ENCODE results near the gene PRICKLE2. TPM values are rescaled to one million over a fixed set of nuclear protein-coding genes. Genes with fewer than 3 reads are reported as not detected.

The PRICKLE2 gene
- total RNA-seq, 1 donor from 2014 or later, result 37.2 TPM

- DNase-seq (no peak), ATAC-seq (no peak)
- no peaks in the 10 kb centered on the region for H3K9me3 ChIP-seq
- intact Hi-C loops (cut with DNase I), result no loop called here
- H3K4me1 ChIP-seq, result no peaks in the 10 kb centered on the region
- no peaks in the 10 kb centered on the region for H3K27me3 ChIP-seq
- no peak overlapping the region for H3K27ac ChIP-seq
- H3K36me3 ChIP-seq, result peaks cover 19% of the 10 kb centered on the region
- TF ChIP-seq, protein P1, sequence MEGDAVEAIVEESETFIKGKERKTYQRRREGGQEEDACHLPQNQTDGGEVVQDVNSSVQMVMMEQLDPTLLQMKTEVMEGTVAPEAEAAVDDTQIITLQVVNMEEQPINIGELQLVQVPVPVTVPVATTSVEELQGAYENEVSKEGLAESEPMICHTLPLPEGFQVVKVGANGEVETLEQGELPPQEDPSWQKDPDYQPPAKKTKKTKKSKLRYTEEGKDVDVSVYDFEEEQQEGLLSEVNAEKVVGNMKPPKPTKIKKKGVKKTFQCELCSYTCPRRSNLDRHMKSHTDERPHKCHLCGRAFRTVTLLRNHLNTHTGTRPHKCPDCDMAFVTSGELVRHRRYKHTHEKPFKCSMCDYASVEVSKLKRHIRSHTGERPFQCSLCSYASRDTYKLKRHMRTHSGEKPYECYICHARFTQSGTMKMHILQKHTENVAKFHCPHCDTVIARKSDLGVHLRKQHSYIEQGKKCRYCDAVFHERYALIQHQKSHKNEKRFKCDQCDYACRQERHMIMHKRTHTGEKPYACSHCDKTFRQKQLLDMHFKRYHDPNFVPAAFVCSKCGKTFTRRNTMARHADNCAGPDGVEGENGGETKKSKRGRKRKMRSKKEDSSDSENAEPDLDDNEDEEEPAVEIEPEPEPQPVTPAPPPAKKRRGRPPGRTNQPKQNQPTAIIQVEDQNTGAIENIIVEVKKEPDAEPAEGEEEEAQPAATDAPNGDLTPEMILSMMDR (IDR thresholded peaks at IDR 0.05), result no peak
- no peak overlapping the region for H3K4me3 ChIP-seq
Observed at GRCh38 chr3:64144241-64144900, 80.9 kb downstream of the PRICKLE2 start.

- ATAC-seq, result no peak
Observed at GRCh38 chr3:64143409-64144130, 81.7 kb downstream of the PRICKLE2 start.

DNA sequence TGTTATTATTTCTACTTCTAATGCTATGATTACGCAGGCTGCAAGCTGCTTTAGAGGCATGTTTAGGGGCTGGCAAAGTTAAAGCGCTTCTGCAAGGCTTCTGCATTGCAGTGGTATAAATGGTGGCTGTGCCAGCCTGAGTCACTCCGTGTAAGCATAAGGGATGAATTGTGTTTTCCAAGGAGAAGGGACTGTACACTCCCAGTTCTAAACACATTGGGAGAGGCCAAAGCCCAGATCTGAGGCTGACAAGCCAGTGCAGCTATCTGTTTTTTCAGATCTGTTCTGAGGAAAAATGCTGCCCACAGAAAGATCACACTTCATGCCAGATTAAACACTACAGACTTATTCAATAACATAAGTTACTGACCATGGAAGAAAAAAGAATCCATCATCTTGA, 83.8 kb downstream of the PRICKLE2 start:
- no peak for ATAC-seq
- H3K27me3 ChIP-seq, result no peaks in the 10 kb centered on the region
- intact Hi-C loops (cut with DNase I), result no loop called here
- TF ChIP-seq, protein P1 (IDR thresholded peaks at IDR 0.05), result no peak
- no peak overlapping the region for H3K27ac ChIP-seq
- no peak overlapping the region for H3K4me3 ChIP-seq
- no peaks in the 10 kb centered on the region for H3K4me1 ChIP-seq
- no peak for DNase-seq
- no peaks in the 10 kb centered on the region for H3K9me3 ChIP-seq
- peaks cover 7% of the 10 kb centered on the region for H3K36me3 ChIP-seq

More at GRCh38 chr3:64143409-64144130, 81.7 kb downstream of the PRICKLE2 start:
- H3K27ac ChIP-seq, result no peak overlapping the region
- H3K36me3 ChIP-seq, result peaks cover 19% of the 10 kb centered on the region
- no peaks in the 10 kb centered on the region for H3K9me3 ChIP-seq
- no peak for DNase-seq
- no peak overlapping the region for H3K4me3 ChIP-seq
- H3K27me3 ChIP-seq, result no peaks in the 10 kb centered on the region
- TF ChIP-seq, protein P1 (IDR thresholded peaks at IDR 0.05), result no peak
- H3K4me1 ChIP-seq, result no peaks in the 10 kb centered on the region
- intact Hi-C loops (cut with DNase I), result no loop called here

DNA sequence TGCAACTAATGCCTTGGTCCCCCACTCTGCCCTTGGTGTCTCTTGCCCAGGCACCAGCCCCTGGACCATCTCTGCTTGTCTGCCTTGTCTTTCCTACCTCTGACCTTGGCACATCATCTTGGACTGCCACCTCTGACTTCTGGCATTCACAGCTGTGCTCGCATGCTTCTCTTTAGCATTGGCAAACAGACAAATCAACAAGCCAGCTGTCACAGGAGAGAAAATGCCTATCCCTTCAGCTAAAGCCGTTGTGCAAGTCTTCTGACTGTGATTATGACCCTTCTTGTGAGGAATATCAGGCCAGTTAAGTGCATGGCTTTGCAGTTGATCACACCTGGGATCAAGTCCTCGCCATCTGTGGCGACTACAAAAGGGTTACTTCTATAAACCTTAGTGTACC, 84.6 kb downstream of the PRICKLE2 start:
- TF ChIP-seq, protein P1 (IDR thresholded peaks at IDR 0.05), result no peak
- no peak overlapping the region for H3K4me3 ChIP-seq
- ATAC-seq, result no peak
- no peak for DNase-seq
- no peaks in the 10 kb centered on the region for H3K36me3 ChIP-seq
- H3K4me1 ChIP-seq, result no peaks in the 10 kb centered on the region
- no peaks in the 10 kb centered on the region for H3K27me3 ChIP-seq
- no peaks in the 10 kb centered on the region for H3K9me3 ChIP-seq
- H3K27ac ChIP-seq, result no peak overlapping the region
- intact Hi-C loops (cut with DNase I), result no loop called here

GRCh38 chr3:64138656-64139375, 86.5 kb downstream of the PRICKLE2 start:
- Histone ChIP-seq H3K36me3 (no peaks in the 10 kb centered on the region), H3K4me1 (no peaks in the 10 kb centered on the region), H3K27ac (no peak overlapping the region), H3K27me3 (no peaks in the 10 kb centered on the region), H3K9me3 (no peaks in the 10 kb centered on the region), H3K4me3 (no peak overlapping the region)
- DNase-seq (no peak), ATAC-seq (no peak)
- TF ChIP-seq, protein P1 (IDR thresholded peaks at IDR 0.05), result no peak
- intact Hi-C loops (cut with DNase I), result no loop called here
